ENCODE data around the gene GRP. TPM values are rescaled to one million over a fixed set of nuclear protein-coding genes. Genes with fewer than 3 reads are reported as not detected.

GRP gene
- total RNA-seq, 4 donors from 2014 or later: not detected

- Histone ChIP-seq H3K27ac (no peak overlapping the region), H3K36me3 (no peaks in the 10 kb centered on the region), H3K27me3 (peaks cover 55% of the 10 kb centered on the region), H3K4me3 (peak overlapping the region in 1 of 4 donors; percentile 13), H3K4me1 (peaks cover 0 to 8% (median 0%) of the 10 kb centered on the region in 4 donors), H3K9me3 (no peaks in the 10 kb centered on the region)
- in situ Hi-C loops (cut with MboI; ENCODE audit: low pct_ligation_motif_present in 1 of 4, low pct_unique_long_range_greater_than_20kb in 1 of 4, low sequenced_read_pairs in 3 of 4): no loop called here
- DNase-seq: no peak
- TF ChIP-seq CTCF (IDR thresholded peaks at IDR 0.05) (no peak), POLR2AphosphoS5 (IDR thresholded peaks at IDR 0.05) (no peak), POLR2A (IDR thresholded peaks at IDR 0.05) (no peak), EP300 (IDR thresholded peaks at IDR 0.05; ENCODE audit: low read depth) (no peak)
- WGBS, 2 donors (ENCODE audit: low coverage in 1 of 2): 15% methylated on average over 30 of the region's 46 CpGs; no CpG with 5 or more reads in 1 of the 2 donors
- intact Hi-C loops (cut with DNase I; ENCODE audit: low total_unique reads): no loop called here
Measured at GRCh38 chr18:59220164-59220783, 316 bp downstream of the GRP start.

- intact Hi-C loops (cut with DNase I; ENCODE audit: low total_unique reads): no loop called here
- Histone ChIP-seq H3K27me3 (peaks cover 58% of the 10 kb centered on the region), H3K9me3 (no peaks in the 10 kb centered on the region), H3K4me3 (no peak overlapping the region), H3K36me3 (no peaks in the 10 kb centered on the region), H3K27ac (no peak overlapping the region), H3K4me1 (peaks cover 0 to 8% (median 0%) of the 10 kb centered on the region in 4 donors)
- in situ Hi-C loops (cut with MboI; ENCODE audit: low pct_ligation_motif_present in 1 of 4, low pct_unique_long_range_greater_than_20kb in 1 of 4, low sequenced_read_pairs in 3 of 4): no loop called here
- TF ChIP-seq POLR2A (IDR thresholded peaks at IDR 0.05) (no peak), CTCF (IDR thresholded peaks at IDR 0.05) (no peak), POLR2AphosphoS5 (IDR thresholded peaks at IDR 0.05) (no peak), EP300 (IDR thresholded peaks at IDR 0.05; ENCODE audit: low read depth) (no peak)
- no peak for DNase-seq
- 16 to 24% methylated on average over 8 to 47 of the region's 47 CpGs for WGBS, 2 donors (ENCODE audit: low coverage in 1 of 2)
Measured at GRCh38 chr18:59220784-59221765, 1.1 kb downstream of the GRP start.

- intact Hi-C loops (cut with DNase I; ENCODE audit: low total_unique reads) (no loop called here), in situ Hi-C loops (cut with MboI; ENCODE audit: low pct_ligation_motif_present in 1 of 4, low pct_unique_long_range_greater_than_20kb in 1 of 4, low sequenced_read_pairs in 3 of 4) (no loop called here)
- no peaks in the 10 kb centered on the region for H3K36me3 ChIP-seq
- H3K4me1 ChIP-seq: peaks cover 0 to 8% (median 0%) of the 10 kb centered on the region in 4 donors
- H3K27me3 ChIP-seq: peaks cover 58% of the 10 kb centered on the region
- 73 to 83% methylated on average over 2 of the region's 2 CpGs for WGBS, 2 donors (ENCODE audit: low coverage in 1 of 2)
- H3K4me3 ChIP-seq: no peak overlapping the region
- DNase-seq: no peak
- TF ChIP-seq POLR2A (IDR thresholded peaks at IDR 0.05) (no peak), POLR2AphosphoS5 (IDR thresholded peaks at IDR 0.05) (no peak), EP300 (IDR thresholded peaks at IDR 0.05; ENCODE audit: low read depth) (no peak), CTCF (IDR thresholded peaks at IDR 0.05) (no peak)
- no peaks in the 10 kb centered on the region for H3K9me3 ChIP-seq
- H3K27ac ChIP-seq: no peak overlapping the region
Measured at GRCh38 chr18:59222341-59222740, 2.4 kb downstream of the GRP start.

- Histone ChIP-seq H3K4me1 (no peaks in the 10 kb centered on the region), H3K27ac (no peak overlapping the region), H3K36me3 (no peaks in the 10 kb centered on the region), H3K4me3 (no peak overlapping the region), H3K9me3 (no peaks in the 10 kb centered on the region), H3K27me3 (peaks cover 8% of the 10 kb centered on the region)
- WGBS, 2 donors (ENCODE audit: low coverage in 1 of 2): 27 to 29% methylated on average over 1 of the region's 1 CpG
- DNase-seq: no peak
- no peak for TF ChIP-seq POLR2A (IDR thresholded peaks at IDR 0.05)
- TF ChIP-seq EP300 (IDR thresholded peaks at IDR 0.05; ENCODE audit: low read depth): no peak
- no peak for TF ChIP-seq POLR2AphosphoS5 (IDR thresholded peaks at IDR 0.05)
- TF ChIP-seq CTCF (IDR thresholded peaks at IDR 0.05): no peak
- in situ Hi-C loops (cut with MboI; ENCODE audit: low pct_ligation_motif_present in 1 of 4, low pct_unique_long_range_greater_than_20kb in 1 of 4, low sequenced_read_pairs in 3 of 4) (no loop called here), intact Hi-C loops (cut with DNase I; ENCODE audit: low total_unique reads) (no loop called here)
Measured at GRCh38 chr18:59228351-59228750, 8.4 kb downstream of the GRP start.

Data from transverse colon (tissue), 4 donors.